Femur (tissue), 1 donor: ENCODE measurements around the gene SPATS2.
"Not testable (repeated sequence)": the region's sequence is repeated elsewhere in the genome, so short reads cannot be mapped to it uniquely, and the experiment has no call there.

ENCODE experiments used
- DNase-seq: peaks from one replicate; pipeline ENCODE4 v3.0.0-alpha.2; 2017

SPATS2 gene

DNA sequence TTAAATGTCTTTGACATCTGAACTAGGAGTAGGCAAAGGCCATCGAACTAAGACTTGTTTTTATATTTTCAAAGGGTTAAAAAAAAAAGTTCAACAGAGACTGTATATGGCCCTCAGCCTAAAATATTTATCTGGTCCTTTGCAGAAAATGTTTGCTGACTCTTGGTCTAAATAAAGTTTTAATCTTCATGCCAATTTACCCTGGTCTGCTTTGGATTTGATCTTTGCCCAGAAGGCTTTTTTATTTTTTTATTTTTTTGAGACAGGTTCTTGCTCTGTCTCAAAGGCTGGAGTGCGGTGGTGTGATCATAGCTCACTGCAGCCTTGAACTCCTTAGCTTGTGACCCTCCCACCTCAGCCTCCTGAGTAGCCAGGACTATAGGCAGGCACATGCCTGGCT is 47.1 kb downstream of the SPATS2 start:
- DNase-seq = no peak

- DNase-seq = no peak
Observed at GRCh38 chr12:49415521-49415970, 48.3 kb downstream of the SPATS2 start.

GRCh38 chr12:49416892-49417291 is 49.6 kb downstream of the SPATS2 start:
- DNase-seq = no peak

- DNase-seq = no peak
Observed at GRCh38 chr12:49417558-49417957, 50.3 kb downstream of the SPATS2 start.

DNA sequence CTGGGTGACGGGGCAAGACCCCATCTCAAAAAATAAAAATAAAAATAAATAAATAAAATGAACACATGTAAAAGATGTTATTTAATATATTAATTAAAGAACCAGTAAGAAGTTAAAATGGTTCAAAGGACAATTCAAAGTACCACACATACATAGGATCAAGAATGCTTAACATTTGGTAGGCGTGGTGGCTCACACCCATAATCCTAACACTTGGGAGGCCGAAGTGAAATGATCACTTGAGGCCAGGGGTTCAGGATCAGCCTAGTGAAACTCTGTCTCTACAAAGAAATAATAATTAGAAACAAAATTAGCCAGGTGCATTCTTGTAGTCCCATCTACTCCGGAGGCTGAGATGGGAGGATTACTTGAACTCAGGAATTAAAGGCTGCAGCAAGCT is 53.3 kb downstream of the SPATS2 start:
- no peak for DNase-seq

- no peak for DNase-seq
Observed at GRCh38 chr12:49422114-49422513, 54.9 kb downstream of the SPATS2 start.

GRCh38 chr12:49428793-49429192 is 61.5 kb downstream of the SPATS2 start:
- DNase-seq = no peak

DNA sequence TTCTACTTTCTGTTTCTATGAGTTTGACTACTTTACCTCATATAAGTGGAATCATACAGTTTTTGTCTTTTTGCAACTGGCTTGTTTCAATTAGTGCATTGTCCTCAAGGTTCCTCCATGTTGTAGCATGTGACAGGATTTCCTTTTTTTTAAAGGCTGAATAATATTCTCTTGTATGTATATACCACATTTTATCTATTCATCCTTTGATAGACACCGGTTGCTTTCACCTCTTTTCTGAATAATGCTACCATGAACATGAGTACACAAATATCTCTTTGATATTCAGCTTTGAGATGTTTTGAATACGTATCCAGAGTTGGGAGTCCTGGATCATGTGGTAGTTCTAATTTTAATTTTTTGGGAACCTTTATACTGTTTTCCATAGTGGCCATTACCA is 65.4 kb downstream of the SPATS2 start:
- no peak for DNase-seq

GRCh38 chr12:49436799-49437198 is 69.5 kb downstream of the SPATS2 start:
- DNase-seq = not testable (repeated sequence)

DNA sequence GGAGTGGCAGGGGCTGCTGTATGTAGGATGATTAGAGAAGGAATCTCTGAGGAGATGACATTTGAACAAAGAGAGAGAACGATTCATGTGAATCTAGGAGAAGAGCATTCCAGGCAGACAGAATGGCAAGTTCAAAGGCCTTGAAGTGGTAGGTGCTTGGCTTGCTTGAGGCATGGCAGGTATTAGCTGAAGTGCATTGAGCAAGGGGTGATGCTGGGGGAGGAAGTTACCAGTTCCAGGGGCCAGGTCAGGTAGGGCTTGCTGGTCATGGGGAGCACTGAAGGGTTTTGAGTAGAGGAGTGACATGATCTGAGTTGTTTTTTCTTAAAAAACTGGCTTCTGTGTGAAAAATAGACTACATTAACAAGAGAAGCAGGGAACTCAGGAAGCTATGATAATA is 71.8 kb downstream of the SPATS2 start:
- no peak for DNase-seq

DNA sequence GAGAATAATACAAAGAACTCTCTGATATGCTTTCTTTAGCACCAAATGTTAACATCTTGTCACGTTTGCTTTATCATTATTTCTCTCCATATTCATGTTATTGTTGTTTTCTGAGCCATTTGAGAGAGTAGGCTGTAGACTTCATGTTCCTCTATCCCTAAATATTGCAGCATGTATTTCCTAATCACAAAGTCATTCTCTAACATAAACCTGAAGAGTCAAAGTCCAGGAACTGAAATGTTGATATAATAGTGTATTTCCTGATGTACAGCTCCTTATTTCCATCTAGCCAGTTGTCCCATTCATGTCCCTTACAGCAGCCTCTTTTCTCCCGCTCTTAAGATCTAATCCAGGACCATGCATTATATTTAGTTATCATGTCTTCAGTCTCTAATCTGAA is 72.8 kb downstream of the SPATS2 start:
- no peak for DNase-seq

DNA sequence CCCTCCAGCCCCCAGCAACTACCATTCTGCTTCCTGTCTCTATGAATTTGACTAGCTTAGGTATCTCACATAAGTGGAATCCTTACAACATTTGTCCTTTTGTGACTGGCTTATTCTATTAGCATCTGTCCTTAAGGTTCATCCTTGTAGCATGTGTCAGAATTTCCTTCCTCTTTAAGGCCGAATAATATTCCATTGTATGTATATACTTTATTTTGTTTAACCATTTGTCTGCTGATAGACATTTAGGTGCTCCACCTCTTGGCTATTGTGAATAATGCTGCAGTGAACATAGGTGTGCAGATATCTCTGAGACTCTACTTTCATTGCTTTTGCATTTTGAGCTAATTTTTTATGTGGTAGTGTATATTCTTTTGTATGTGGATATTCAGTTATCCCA is 75.7 kb downstream of the SPATS2 start:
- DNase-seq = no peak

- no peak for DNase-seq
Observed at GRCh38 chr12:49446571-49446970, 79.3 kb downstream of the SPATS2 start.

DNA sequence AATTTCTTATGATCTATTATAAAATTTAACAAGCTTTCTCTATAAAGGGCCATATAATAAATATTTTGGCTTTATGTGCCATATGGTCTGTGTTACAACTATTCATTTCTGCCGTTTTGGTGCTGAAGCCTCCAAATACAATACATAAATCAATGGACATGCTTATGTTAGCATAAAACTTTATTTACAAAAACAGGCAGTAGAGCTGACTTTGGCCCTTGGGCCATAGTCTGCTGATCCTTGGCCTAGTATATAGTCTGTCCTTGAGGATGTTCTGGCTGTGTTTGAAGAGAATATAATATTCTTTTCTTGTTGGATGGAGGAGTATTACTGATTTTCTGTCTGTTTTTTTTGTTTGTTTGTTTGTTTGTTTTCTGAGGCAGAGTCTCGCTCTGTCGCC is 81.6 kb downstream of the SPATS2 start:
- no peak for DNase-seq

GRCh38 chr12:49451468-49452259 is 84.4 kb downstream of the SPATS2 start:
- DNase-seq = no peak

DNA sequence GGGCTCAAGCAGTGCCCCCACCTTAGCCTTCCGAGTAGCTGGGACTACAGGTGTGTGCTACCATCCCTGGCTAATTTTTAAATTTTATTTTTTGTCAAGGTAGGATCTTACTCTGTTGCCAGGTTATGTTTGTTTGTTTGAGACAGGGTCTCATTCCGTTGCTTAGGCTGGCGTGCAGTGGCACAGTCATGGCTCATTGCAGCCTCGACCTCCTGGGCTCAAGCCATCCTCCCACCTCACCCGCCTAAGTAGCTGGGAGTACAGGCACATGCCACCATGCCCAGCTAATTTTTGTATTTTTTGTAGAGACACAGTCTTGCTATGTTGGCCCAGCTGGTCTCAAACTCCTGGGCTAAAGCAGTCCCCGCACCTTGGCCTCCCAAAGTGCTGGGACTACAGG is 88.2 kb downstream of the SPATS2 start:
- no peak for DNase-seq

DNA sequence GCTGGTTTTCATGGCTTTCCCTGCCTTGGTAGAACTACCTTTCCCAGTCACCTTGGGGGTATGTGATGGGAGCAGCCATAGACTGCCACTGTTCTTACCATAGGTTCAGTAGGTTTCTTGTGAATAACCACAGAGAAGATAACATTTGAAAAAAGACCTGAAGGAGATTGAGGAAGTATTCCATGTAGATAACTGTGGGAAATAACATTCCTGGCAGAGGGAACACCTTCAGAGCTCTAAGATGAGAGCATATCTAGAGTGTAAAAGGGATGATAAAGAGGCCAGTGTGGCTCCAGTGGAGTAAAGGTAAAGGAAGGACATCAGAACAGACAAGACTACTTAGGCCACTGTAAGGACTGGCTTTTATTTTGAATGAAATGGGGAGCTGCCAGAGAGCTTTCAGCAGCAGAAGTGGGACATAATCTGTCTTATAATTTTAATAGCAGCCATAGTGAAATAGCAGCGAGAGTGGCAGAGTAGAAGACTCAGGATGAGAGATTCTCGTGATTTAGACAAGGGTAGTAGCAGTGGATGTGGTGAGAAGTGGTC is 88.9 kb downstream of the SPATS2 start:
- no peak for DNase-seq

GRCh38 chr12:49458816-49459215 is 91.6 kb downstream of the SPATS2 start:
- DNase-seq = no peak

DNA sequence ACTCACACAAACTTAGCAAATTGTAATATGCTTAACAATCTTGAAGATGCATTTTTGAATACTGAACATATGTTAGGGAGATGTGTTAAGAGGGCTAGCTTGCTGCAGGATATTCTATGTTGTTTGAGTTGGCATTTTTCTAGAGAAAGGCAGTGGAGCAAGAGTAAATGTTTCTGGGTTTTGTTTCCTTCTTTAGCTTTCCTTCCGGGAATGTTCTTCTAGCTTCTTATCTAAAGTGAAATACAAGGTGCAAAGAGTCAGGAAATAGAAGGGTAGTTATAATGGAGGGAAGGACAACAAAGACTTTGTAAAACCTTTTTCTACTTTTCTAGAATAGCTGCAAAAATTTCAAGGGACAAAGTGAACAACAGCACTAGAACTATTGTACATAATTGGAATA is 94.0 kb downstream of the SPATS2 start:
- no peak for DNase-seq

GRCh38 chr12:49462083-49462744 is 95.0 kb downstream of the SPATS2 start:
- DNase-seq = peak; percentile 36

- DNase-seq = no peak
Observed at GRCh38 chr12:49465132-49465531, 97.9 kb downstream of the SPATS2 start.

DNA sequence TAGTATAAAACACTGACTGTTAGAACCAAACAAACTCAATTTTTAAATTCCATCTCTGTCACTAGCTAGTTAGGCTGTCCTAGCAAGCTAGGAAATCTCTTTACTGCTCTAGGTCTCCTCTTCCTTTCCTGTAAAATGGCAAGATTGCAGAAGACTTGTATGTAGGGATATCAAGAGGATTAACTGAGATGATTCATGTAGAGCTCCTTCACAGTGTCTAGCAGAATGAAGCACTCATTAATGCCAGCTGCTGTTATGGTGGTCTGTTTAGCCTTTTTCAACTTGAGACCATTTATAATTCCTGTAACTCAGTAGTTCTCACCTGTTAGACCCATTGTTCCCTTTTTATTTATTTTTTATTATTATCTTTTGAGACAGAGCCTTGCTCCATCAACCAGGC is 103.7 kb downstream of the SPATS2 start:
- DNase-seq = no peak

DNA sequence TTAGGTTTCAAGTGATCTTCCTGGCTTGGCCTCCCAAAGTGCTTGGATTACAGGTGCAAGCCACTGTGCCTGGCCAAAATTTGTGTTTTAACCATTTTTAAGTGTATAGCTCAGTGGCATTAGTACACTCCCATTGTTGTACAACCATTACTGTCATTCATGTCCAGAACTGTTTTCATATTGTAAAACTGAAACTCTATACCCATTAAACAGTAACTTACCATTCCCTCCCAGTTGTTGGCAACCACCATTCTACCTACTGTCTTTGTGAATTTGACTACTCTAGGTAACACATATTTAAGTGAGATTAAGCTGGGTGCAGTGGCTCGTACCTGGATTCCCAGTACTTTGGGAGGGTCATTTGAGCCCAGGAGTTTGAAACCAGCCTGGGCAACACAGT is 104.3 kb downstream of the SPATS2 start:
- no peak for DNase-seq

DNA sequence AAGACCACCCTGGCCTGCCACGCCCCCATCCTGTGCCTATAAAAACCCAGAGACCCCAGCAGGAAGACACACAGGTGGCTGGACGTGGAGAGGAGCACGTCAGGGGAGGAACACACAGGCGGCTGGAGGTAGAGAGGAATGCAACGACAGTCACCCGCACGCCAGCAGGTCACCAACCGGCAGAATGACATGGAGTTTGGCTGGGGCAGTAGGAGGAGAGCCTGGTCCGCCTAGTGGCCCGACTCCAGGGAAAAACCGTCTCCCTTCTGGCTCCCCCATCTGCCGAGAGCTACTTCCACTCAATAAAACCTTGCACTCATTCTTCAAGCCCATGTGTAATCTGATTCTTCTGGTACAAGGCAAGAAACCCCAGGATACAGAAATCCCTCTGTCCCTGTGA is 108.8 kb downstream of the SPATS2 start:
- DNase-seq = no peak
